Keratinocyte (primary cell): ENCODE results near the gene C1QC. TPM values are rescaled to one million over a fixed set of nuclear protein-coding genes. Genes with fewer than 3 reads are reported as not detected.

Experiments
- DNase-seq: peaks from one replicate; pipeline ENCODE4 v3.0.0-alpha.2; 2011; ENCODE audit warnings: low read depth, missing footprints, low spot score
- FAIRE-seq: peaks from 2 replicates; lab custom pipeline; 2011; peaks lifted over from hg19 to GRCh38; lab: Jason Lieb, UNC
- H2AFZ ChIP-seq: 2 replicates; pipeline ENCODE4 v1.6.0; 2012; ENCODE audit warnings: low read length, control low read depth, inconsistent platforms; ENCODE audit not compliant: control insufficient read depth
- H3K27ac ChIP-seq: 2 replicates; pipeline ENCODE4 v1.5.1; 2011; ENCODE audit warnings: low read length; ENCODE audit not compliant: control insufficient read depth, insufficient read depth
- H3K27me3 ChIP-seq: 3 replicates; pipeline ENCODE4 v1.6.0; 2011; ENCODE audit warnings: low read length; ENCODE audit not compliant: control insufficient read depth, insufficient read depth; ENCODE audit errors: extremely low read depth
- H3K36me3 ChIP-seq, 2 experiments: 2 replicates in 1 of 2; 3 replicates in 1 of 2; pipeline ENCODE4 v1.5.1; 2011; ENCODE audit warnings: low read length in 2 of 2, mild to moderate bottlenecking in 1 of 2; ENCODE audit not compliant: control insufficient read depth in 2 of 2, insufficient read depth in 2 of 2; ENCODE audit errors: extremely low read depth in 1 of 2
- H3K4me1 ChIP-seq: 3 replicates; pipeline ENCODE4 v1.5.1; 2011; ENCODE audit warnings: low read length; ENCODE audit not compliant: control insufficient read depth, insufficient read depth; ENCODE audit errors: extremely low read depth
- H3K4me2 ChIP-seq: 3 replicates; pipeline ENCODE4 v1.6.0; 2011; ENCODE audit warnings: low read depth, low read length; ENCODE audit not compliant: control insufficient read depth, insufficient read depth; ENCODE audit errors: extremely low read depth
- H3K4me3 ChIP-seq, 3 experiments: fragments of 200-600 bp in 1 of 3; sonication (generic) in 1 of 3; 2 replicates in 2 of 3; 3 replicates in 1 of 3; pipeline ENCODE4 v1.5.1; 2011 to 2016; ENCODE audit warnings: low read length in 3 of 3, mild to moderate bottlenecking in 3 of 3, control low read depth in 2 of 3, inconsistent platforms in 1 of 3, low read depth in 1 of 3, mixed read lengths in 1 of 3, mixed run types in 1 of 3, moderate library complexity in 1 of 3; ENCODE audit not compliant: control insufficient read depth in 2 of 3, insufficient read depth in 2 of 3; ENCODE audit errors: extremely low read depth in 1 of 3
- H3K79me2 ChIP-seq: 2 replicates; pipeline ENCODE4 v1.6.0; 2012; ENCODE audit warnings: low read length; ENCODE audit not compliant: control insufficient read depth, insufficient read depth
- H3K9ac ChIP-seq: 3 replicates; pipeline ENCODE4 v1.6.0; 2011; ENCODE audit warnings: low read length; ENCODE audit not compliant: control insufficient read depth, insufficient read depth; ENCODE audit errors: extremely low read depth
- H3K9me1 ChIP-seq: 3 replicates; pipeline ENCODE4 v1.6.0; 2011; ENCODE audit warnings: low read length; ENCODE audit not compliant: control insufficient read depth, insufficient read depth; ENCODE audit errors: extremely low read depth
- H3K9me3 ChIP-seq: 2 replicates; pipeline ENCODE4 v1.5.1; 2012; ENCODE audit warnings: low read depth, low read length; ENCODE audit not compliant: control insufficient read depth
- H4K20me1 ChIP-seq: 3 replicates; pipeline ENCODE4 v1.6.0; 2011; ENCODE audit warnings: low read length; ENCODE audit not compliant: control insufficient read depth, insufficient read depth; ENCODE audit errors: extremely low read depth
- CTCF ChIP-seq, 3 experiments: IDR thresholded peaks in 1 of 3; conservative IDR thresholded peaks in 1 of 3; optimal IDR thresholded peaks in 1 of 3; 2 replicates in 2 of 3; 3 replicates in 1 of 3; pipeline versions ENCODE3 to v1.5.1; 2011; ENCODE audit warnings: low read length in 3 of 3, mild to moderate bottlenecking in 3 of 3, moderate library complexity in 2 of 3, control low read depth in 1 of 3, inconsistent platforms in 1 of 3; ENCODE audit not compliant: insufficient read depth in 2 of 3; ENCODE audit errors: extremely low read depth in 1 of 3
- EZH2 ChIP-seq: IDR thresholded peaks from one replicate; pipeline ENCODE4 v1.6.1; 2012; ENCODE audit warnings: inconsistent platforms, mild to moderate bottlenecking, low read length, moderate library complexity
- dilution Hi-C: fragments of 300-500 bp; cut with MboI; formaldehyde crosslinking; loops from one replicate; pipeline ENCODE4 v1.7.0; 2020; ENCODE audit warnings: low sequenced_read_pairs; ENCODE audit not compliant: extremely low pct_ligation_motif_present
- polyA plus RNA-seq, 5 experiments: library from polyadenylated mRNA; depleted of rRNA in 3 of 5; stranded (reverse) in 3 of 5; stranded (forward) in 1 of 5; unstranded in 1 of 5; fragments of >200 nt; gene quantifications; 1 replicate in 1 of 5; 2 replicates in 3 of 5; 3 replicates in 1 of 5; pipeline versions ENCODE4 v1.2.1 to v1.2.3, GENCODE V29; 2011 to 2012; ENCODE audit warnings: missing spikeins in 2 of 5, low read depth in 1 of 5, low replicate concordance in 1 of 5

Gene C1QC
- polyA plus RNA-seq, 1 donor (not counting 4 experiments of a cell fraction or from before 2014, with no cell fraction given): not detected

- no peak for TF ChIP-seq CTCF (optimal IDR thresholded peaks at IDR 0.05 in 1 of 3, IDR thresholded peaks at IDR 0.05 in 1 of 3, conservative IDR thresholded peaks at IDR 0.05 in 1 of 3; ENCODE audit: extremely low read depth in 1 of 3, insufficient read depth in 2 of 3, low read length in 3 of 3)
- no peak for TF ChIP-seq EZH2
- H4K20me1 ChIP-seq: no peaks in the 10 kb centered on the region
- H3K79me2 ChIP-seq: no peaks in the 10 kb centered on the region
- no peaks in the 10 kb centered on the region for H3K9me1 ChIP-seq
- H2AFZ ChIP-seq: no peak overlapping the region
- H3K27ac ChIP-seq: no peak overlapping the region
- DNase-seq: no peak
- H3K4me3 ChIP-seq: no peak overlapping the region
- H3K9me3 ChIP-seq: no peaks in the 10 kb centered on the region
- no peak overlapping the region for H3K9ac ChIP-seq
- no peaks in the 10 kb centered on the region for H3K36me3 ChIP-seq
- no peak for FAIRE-seq
- peaks cover 12% of the 10 kb centered on the region for H3K27me3 ChIP-seq
- dilution Hi-C loops: no loop called here
- H3K4me1 ChIP-seq: no peaks in the 10 kb centered on the region
- no peak overlapping the region for H3K4me2 ChIP-seq
Measured at GRCh38 chr1:22627331-22627730, 16.1 kb upstream of the C1QC start.

- H3K9me3 ChIP-seq: no peaks in the 10 kb centered on the region
- H3K27me3 ChIP-seq: peaks cover 12% of the 10 kb centered on the region
- H3K4me1 ChIP-seq: no peaks in the 10 kb centered on the region
- H3K4me2 ChIP-seq: no peak overlapping the region
- dilution Hi-C loops: no loop called here
- no peaks in the 10 kb centered on the region for H3K9me1 ChIP-seq
- H3K4me3 ChIP-seq: no peak overlapping the region
- no peak overlapping the region for H3K9ac ChIP-seq
- H3K79me2 ChIP-seq: no peaks in the 10 kb centered on the region
- TF ChIP-seq EZH2: no peak
- no peak for TF ChIP-seq CTCF (optimal IDR thresholded peaks at IDR 0.05 in 1 of 3, IDR thresholded peaks at IDR 0.05 in 1 of 3, conservative IDR thresholded peaks at IDR 0.05 in 1 of 3; ENCODE audit: extremely low read depth in 1 of 3, insufficient read depth in 2 of 3, low read length in 3 of 3)
- DNase-seq: no peak
- H4K20me1 ChIP-seq: no peaks in the 10 kb centered on the region
- H2AFZ ChIP-seq: no peak overlapping the region
- no peak for FAIRE-seq
- no peak overlapping the region for H3K27ac ChIP-seq
- H3K36me3 ChIP-seq: no peaks in the 10 kb centered on the region
Measured at GRCh38 chr1:22628698-22629444, 14.6 kb upstream of the C1QC start.
